ENCODE results near the gene CDKN2B. TPM values are rescaled to one million over a fixed set of nuclear protein-coding genes. Genes with fewer than 3 reads are reported as not detected.
"Not testable (repeated sequence)": the region's sequence is repeated elsewhere in the genome, so short reads cannot be mapped to it uniquely, and the experiment has no call there.

Gene CDKN2B
- total and polyA plus RNA-seq, 7 donors = 1.7 to 12.3 (median 7.2) TPM

GRCh38 chr9:21965401-21965951 is 43.6 kb downstream of the CDKN2B start:
- H3K4me1 ChIP-seq = peaks cover 14% of the 10 kb centered on the region
- no peak overlapping the region for H3K27ac ChIP-seq
- peaks cover 5 to 90% (median 39%) of the 10 kb centered on the region in 3 donors for H3K27me3 ChIP-seq (ENCODE audit: insufficient read depth in 3 of 3, low read length in 2 of 3)
- no peaks in the 10 kb centered on the region for H3K36me3 ChIP-seq (ENCODE audit: insufficient read depth in 1 of 2, low read depth in 1 of 2)
- peak; percentile 42 to 80 (median 76) for ATAC-seq
- WGBS, 3 donors = 3% methylated on average over 30 of the region's 30 CpGs
- no peaks in the 10 kb centered on the region for H3K9me3 ChIP-seq
- intact Hi-C loops (cut with DNase I) = no loop called here
- peak; percentile 52 to 62 for DNase-seq
- TF ChIP-seq CTCF (IDR thresholded peaks at IDR 0.05) = no peak
- H3K4me3 ChIP-seq = peak overlapping the region; percentile 50

GRCh38 chr9:21964925-21965385 is 44.1 kb downstream of the CDKN2B start:
- no peak overlapping the region for H3K27ac ChIP-seq
- no peak for TF ChIP-seq CTCF (IDR thresholded peaks at IDR 0.05)
- DNase-seq = peak in 1 of 2 donors; percentile 59
- H3K4me1 ChIP-seq = peaks cover 14% of the 10 kb centered on the region
- no peaks in the 10 kb centered on the region for H3K9me3 ChIP-seq
- intact Hi-C loops (cut with DNase I) = no loop called here
- peak overlapping the region; percentile 50 for H3K4me3 ChIP-seq
- H3K36me3 ChIP-seq (ENCODE audit: insufficient read depth in 1 of 2, low read depth in 1 of 2) = no peaks in the 10 kb centered on the region
- H3K27me3 ChIP-seq (ENCODE audit: insufficient read depth in 3 of 3, low read length in 2 of 3) = peaks cover 5 to 84% (median 33%) of the 10 kb centered on the region in 3 donors
- WGBS, 3 donors = 1 to 3% (median 3%) methylated on average over 29 of the region's 29 CpGs
- ATAC-seq = peak in 2 of 4 donors; percentile 44 to 54

GRCh38 chr9:21961569-21961968 is 47.5 kb downstream of the CDKN2B start:
- WGBS, 3 donors = 87 to 95% (median 90%) methylated on average over 2 of the region's 2 CpGs
- Histone ChIP-seq H3K4me1 (peaks cover 7% of the 10 kb centered on the region), H3K27me3 (ENCODE audit: insufficient read depth in 3 of 3, low read length in 2 of 3) (peaks cover 5 to 51% (median 16%) of the 10 kb centered on the region in 3 donors), H3K27ac (no peak overlapping the region), H3K9me3 (no peaks in the 10 kb centered on the region), H3K4me3 (no peak overlapping the region), H3K36me3 (ENCODE audit: insufficient read depth in 1 of 2, low read depth in 1 of 2) (no peaks in the 10 kb centered on the region)
- ATAC-seq = no peak
- no peak for TF ChIP-seq CTCF (IDR thresholded peaks at IDR 0.05)
- no peak for DNase-seq
- intact Hi-C loops (cut with DNase I) = no loop called here

GRCh38 chr9:21959268-21959667 is 49.8 kb downstream of the CDKN2B start:
- DNase-seq; H3K27ac ChIP-seq; H3K4me3 ChIP-seq; H3K9me3 ChIP-seq; ATAC-seq; H3K36me3 ChIP-seq (ENCODE audit: insufficient read depth in 1 of 2, low read depth in 1 of 2); H3K4me1 ChIP-seq; intact Hi-C loops (cut with DNase I): not testable (repeated sequence)
- 88 to 95% (median 93%) methylated on average over 6 to 32 of the region's 33 CpGs for WGBS, 3 donors
- H3K27me3 ChIP-seq (ENCODE audit: insufficient read depth in 3 of 3, low read length in 2 of 3) = peaks cover 0 to 28% (median 2%) of the 10 kb centered on the region in 3 donors

GRCh38 chr9:21958833-21959232 is 50.3 kb downstream of the CDKN2B start:
- peaks cover 0 to 23% (median 2%) of the 10 kb centered on the region in 3 donors for H3K27me3 ChIP-seq (ENCODE audit: insufficient read depth in 3 of 3, low read length in 2 of 3)
- TF ChIP-seq CTCF (IDR thresholded peaks at IDR 0.05) = no peak
- H3K4me3 ChIP-seq = no peak overlapping the region
- H3K27ac ChIP-seq = no peak overlapping the region
- intact Hi-C loops (cut with DNase I) = no loop called here
- H3K9me3 ChIP-seq = no peaks in the 10 kb centered on the region
- no peaks in the 10 kb centered on the region for H3K36me3 ChIP-seq (ENCODE audit: insufficient read depth in 1 of 2, low read depth in 1 of 2)
- WGBS, 3 donors = 77 to 88% (median 85%) methylated on average over 2 of the region's 2 CpGs
- DNase-seq (no peak), ATAC-seq (no peak)
- no peaks in the 10 kb centered on the region for H3K4me1 ChIP-seq

Other genes with a start within 250 kb of the CDKN2B start
- 10 to 100 TPM; 11.0 to 16.6 (median 14.9) TPM for gene MTAP, start 206.7 kb downstream of the CDKN2B start, total RNA-seq
- 10 to 100 TPM in 1 of 3 donors, 1 to 10 TPM in 2; 4.3 to 15.5 (median 8.6) TPM for gene MTAP, start 206.7 kb downstream of the CDKN2B start, polyA plus RNA-seq
- gene CDKN2A, start 14.9 kb downstream of the CDKN2B start, total RNA-seq = under 1 TPM in 2 of 4 donors, not detected in 2; 0.32 to 0.66 TPM
- under 1 TPM in 1 of 3 donors, not detected in 2; 0.04 TPM for gene CDKN2A, start 14.9 kb downstream of the CDKN2B start, polyA plus RNA-seq
- under 1 TPM in 1 of 4 donors, not detected in 3; 0.40 TPM for gene CDKN2B-AS1, start 14.5 kb downstream of the CDKN2B start, total RNA-seq
- gene CDKN2B-AS1, start 14.5 kb downstream of the CDKN2B start, polyA plus RNA-seq = not detected